Activated effector memory CD4-positive, alpha-beta T cell treated with Interleukin-2 at 50 U/mL for 16 hours (primary cell): ENCODE data around the gene EXOC5.
"Not testable (repeated sequence)": the region's sequence is repeated elsewhere in the genome, so short reads cannot be mapped to it uniquely, and the experiment has no call there.

ENCODE experiments used
- DNase-seq: peaks from one replicate; pipeline ENCODE4 v3.0.0-alpha.2; 2020

The EXOC5 gene

GRCh38 chr14:57268161-57269069, at the start of gene EXOC5, which contains the start of gene AP5M1:
Gene EXOC5, minus strand, starts transcription at chr14:57268905. Its CDS starts 257 bp downstream, at chr14:57268648.
Gene AP5M1, plus strand, starts transcription at chr14:57268971. Its CDS starts 344 bp downstream, at chr14:57269315.
- peak; percentile 88 for DNase-seq

GRCh38 chr14:57317248-57317833, 48.6 kb upstream of the EXOC5 start:
- peak; percentile 33 for DNase-seq

DNA sequence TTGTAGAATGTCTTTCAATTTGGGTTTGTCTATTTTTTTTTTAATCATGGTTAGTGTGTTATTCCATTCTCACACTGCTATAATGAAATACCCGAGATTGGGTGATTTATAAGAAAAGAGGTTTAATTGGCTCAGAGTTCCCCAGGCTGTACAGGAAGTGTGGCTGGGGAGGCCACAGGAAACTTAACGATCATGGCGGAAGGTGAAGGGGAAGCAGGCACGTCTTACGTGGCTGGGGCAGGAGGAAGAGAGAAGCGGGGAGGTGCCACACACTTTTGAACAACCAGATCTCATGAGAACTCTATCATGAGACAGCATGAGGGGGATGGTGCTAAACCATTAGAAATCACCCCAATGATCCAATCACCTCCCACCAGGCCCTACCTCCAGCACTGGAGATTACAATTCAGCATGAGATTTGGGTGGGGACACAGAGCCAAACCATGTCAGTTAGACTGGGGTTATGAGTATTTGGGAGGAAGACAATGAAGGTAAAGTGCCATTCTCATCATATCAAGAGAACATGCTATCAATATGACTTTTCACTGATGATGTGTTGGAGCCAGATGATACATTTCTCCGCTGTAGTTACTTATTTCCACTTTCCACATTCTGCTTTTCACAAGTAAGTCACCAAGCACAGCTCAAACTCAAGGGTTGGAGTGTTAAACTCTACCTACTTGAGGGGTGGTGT, 45.8 kb upstream of the EXOC5 start:
- DNase-seq: no peak

DNA sequence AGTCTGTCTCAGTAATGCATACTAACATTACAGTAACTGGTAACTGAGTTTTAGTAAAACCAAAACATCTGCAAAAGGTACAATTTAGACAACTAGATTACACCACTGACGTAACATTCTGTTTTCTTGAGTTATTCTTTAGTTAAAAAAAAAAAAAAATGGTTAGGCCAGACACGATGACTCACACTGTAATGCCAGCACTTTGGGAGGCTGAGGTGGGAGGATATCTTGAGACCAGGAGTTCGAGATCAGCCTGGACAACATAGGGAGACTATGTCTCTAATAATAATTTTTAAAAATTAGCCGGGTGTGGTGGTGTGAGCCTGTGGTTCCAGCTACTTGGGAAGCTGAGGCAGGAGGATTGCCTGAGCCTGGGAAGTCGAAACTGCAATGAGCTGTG, 34.2 kb upstream of the EXOC5 start:
- DNase-seq: no peak

DNA sequence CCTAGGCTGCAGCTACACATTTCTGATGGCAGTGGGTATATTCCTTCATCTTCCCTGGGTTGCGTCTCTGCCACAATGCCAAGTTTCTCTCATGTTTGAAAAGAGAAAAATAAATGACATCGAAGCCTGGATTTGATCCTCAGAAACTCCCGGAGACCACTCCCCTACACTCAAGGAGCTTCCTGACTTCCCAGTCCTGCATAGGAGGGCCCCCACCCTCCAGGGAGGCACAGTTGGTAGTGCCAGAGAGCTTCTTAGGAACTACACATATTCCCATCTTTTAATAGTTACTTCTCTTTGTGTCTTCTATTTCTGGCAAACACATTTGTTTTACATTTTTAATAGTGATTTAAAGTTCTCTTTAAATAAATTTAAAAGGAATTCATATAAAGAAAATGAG, 30.8 kb upstream of the EXOC5 start:
- no peak for DNase-seq

GRCh38 chr14:57297852-57298251, 29.1 kb upstream of the EXOC5 start:
- DNase-seq: no peak

- no peak for DNase-seq
Measured at GRCh38 chr14:57295239-57295638, 26.5 kb upstream of the EXOC5 start.

DNA sequence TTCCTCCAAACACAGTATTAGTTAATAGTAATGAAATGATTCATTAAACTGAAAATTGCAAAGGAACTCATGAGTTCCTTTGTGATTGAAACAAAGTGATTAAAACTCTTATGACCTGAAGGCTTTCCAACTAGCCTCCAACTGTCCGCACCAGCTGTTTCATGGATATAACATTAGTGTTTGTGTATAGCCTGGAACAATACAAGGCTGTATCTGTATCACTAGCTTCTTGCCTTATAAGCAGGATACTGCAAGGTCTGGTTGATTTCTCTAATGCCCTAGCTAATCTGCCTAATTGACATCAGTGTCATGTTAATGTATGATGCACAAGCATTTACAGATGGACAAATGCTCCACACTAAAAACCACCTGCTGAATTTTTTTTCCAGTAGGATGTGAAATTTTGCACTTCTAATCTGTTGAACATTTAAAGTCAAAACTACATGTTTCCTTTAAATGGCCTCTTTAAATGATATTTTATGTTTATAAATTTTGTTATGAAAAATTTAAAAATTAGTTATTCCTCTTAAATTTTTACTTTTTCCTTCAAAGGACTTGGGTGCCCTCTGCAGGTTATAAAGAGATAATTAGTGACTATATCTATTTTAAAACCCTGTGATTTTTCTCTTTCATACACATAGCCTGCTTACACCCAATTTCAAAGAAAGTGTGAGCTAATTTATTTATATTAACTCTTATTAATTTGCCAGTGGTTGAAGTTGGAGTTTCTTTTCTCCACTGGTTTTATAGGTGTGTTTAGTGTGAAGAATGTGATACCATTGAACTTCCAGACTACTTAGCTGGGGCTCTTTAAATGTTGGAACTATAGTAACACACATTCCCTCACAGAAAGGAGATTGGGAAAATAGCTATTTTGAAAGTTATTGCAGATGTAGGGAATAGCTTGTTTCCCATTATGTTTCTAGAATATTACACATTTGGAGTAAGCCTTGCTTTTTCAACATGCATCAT, 25.4 kb upstream of the EXOC5 start:
- DNase-seq: no peak

DNA sequence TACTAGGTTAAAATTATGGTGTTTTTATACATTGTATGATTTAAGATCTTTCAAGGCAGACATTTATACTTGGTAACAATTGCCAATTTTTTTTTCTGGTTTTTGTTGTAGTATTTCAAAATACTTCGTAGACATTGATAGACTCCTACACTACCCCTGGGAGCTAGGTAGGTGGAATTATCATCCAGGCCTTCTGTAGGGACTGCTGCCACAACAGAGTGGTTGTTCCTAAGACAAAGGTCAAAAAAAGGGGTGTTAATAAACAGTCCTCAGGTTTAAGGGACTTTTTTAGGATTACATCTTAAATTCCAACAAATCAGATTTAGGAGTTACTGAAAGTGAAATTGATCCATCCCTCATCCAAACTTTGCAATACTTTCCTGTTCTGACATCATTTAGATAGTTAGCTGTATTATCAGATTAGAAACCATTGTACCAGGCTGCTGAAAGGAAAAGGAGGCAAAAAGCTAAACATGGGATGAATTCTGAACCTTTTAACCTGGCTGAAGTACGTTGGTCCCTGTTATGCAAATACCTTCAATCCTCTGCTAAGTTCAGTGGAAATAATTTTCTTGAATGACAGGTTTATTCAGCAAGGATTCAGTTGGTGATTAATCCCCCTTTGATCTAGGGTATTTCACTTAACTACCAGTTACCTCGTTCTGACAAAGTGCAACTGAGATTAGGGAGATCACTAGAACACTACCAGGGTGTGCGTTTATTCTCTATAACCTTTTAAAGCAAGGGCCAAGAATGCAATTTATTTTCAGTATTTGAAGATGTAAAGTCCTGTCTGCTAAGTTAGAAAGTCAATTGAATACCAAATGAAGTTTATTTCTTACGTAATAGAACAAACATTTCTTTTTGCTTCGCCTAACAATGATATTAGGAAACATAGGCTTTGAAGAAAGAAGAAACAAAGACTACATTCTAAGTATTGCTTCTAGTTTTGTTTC, 23.3 kb upstream of the EXOC5 start:
- DNase-seq: no peak

DNA sequence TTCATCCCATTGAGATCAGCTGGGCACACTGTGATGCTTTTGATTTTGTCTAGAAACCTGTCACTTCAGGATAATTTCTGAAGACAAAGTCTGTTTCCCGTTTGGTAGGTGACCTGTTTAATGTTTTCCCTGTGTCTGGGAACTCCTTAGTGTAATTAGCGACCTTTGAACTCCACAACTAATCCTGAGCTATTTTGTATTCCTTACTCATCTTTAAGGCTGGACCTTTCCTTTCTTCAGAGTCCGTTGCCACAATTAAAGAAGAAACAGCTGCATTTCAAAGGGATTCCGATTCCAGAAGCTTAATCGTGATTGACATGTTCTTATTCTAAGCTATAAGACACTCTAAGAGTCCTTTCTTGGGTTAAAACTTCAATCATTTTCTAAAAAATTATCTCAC, 22.0 kb upstream of the EXOC5 start:
- DNase-seq: no peak

GRCh38 chr14:57287745-57288144, 19.0 kb upstream of the EXOC5 start:
- DNase-seq: no peak

GRCh38 chr14:57277062-57277461, 8.4 kb upstream of the EXOC5 start:
- DNase-seq: no peak

GRCh38 chr14:57275023-57275664, 6.4 kb upstream of the EXOC5 start:
- no peak for DNase-seq

GRCh38 chr14:57274551-57274950, 5.8 kb upstream of the EXOC5 start:
- no peak for DNase-seq

- no peak for DNase-seq
Measured at GRCh38 chr14:57273236-57273635, 4.5 kb upstream of the EXOC5 start.

DNA sequence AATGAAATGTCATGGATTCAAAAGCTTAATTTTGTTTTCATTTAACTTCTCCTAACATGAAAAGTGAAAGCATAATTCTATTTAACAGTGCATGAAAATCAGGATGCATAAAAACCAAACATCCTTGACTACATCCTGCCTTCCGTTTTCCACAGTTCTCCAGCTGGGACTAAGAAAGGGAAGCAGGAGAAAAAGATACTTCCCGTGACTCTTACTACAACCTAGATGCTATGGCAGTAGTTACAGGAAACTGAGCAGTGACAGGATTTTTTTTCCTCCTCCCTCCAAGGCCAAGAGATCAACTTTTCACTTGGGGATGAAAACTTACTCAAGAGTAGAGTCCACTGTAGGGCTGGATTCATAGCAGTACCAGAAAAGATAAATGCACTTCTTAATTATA, 2.6 kb downstream of the EXOC5 start:
- DNase-seq: no peak

GRCh38 chr14:57262117-57262516, 6.6 kb downstream of the EXOC5 start:
- no peak for DNase-seq

- no peak for DNase-seq
Measured at GRCh38 chr14:57261604-57262003, 7.1 kb downstream of the EXOC5 start.

- no peak for DNase-seq
Measured at GRCh38 chr14:57259672-57260071, 9.0 kb downstream of the EXOC5 start.

GRCh38 chr14:57258221-57258620, 10.5 kb downstream of the EXOC5 start:
- DNase-seq: not testable (repeated sequence)

DNA sequence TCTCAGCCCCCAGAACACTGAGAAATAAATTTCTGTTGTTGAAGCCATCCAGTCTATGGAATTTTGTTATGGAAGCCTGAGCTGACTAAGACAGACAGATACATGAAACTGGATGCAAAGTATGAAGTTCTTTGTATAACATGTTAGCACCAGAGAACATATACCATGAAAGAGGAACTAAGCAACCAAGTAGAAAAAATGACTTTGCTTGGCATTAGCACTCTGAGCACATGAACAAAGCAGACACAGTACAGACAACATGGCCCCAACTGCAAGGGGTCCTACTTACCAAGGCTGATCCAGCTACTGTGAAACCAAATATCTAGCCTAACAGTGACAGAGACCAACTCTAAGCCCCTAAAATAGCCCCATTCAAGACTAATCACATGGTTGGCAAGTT, 13.8 kb downstream of the EXOC5 start:
- no peak for DNase-seq
